H9 (cell line): ENCODE measurements around the gene CCDC82. TPM values are rescaled to one million over a fixed set of nuclear protein-coding genes. Genes with fewer than 3 reads are reported as not detected.

Experiments
- DNase-seq: peaks from one replicate; pipeline ENCODE4 v3.0.0-alpha.2; 2017
- H2AFZ ChIP-seq: one replicate; pipeline ENCODE4 v1.6.1; 2013; ENCODE audit warnings: mild to moderate bottlenecking, low read length, control low read depth, moderate library complexity
- H2AK5ac ChIP-seq: 2 replicates; pipeline ENCODE4 v1.6.1; 2013; ENCODE audit warnings: low read length, control low read depth, mixed read lengths; ENCODE audit not compliant: insufficient read length
- H2BK120ac ChIP-seq: one replicate; pipeline ENCODE4 v1.6.1; 2013; ENCODE audit warnings: low read depth, mild to moderate bottlenecking, low read length, control low read depth, inconsistent platforms; ENCODE audit not compliant: poor library complexity, severe bottlenecking
- H2BK12ac ChIP-seq: 2 replicates; pipeline ENCODE4 v1.6.1; 2013; ENCODE audit warnings: low read length, control low read depth, mixed read lengths, low read depth; ENCODE audit not compliant: insufficient read length
- H2BK15ac ChIP-seq: 2 replicates; pipeline ENCODE4 v1.6.1; 2013; ENCODE audit warnings: low read depth, low read length, control low read depth
- H2BK20ac ChIP-seq: one replicate; pipeline ENCODE4 v1.6.1; 2013; ENCODE audit warnings: low read depth, mild to moderate bottlenecking, low read length, control low read depth, inconsistent platforms; ENCODE audit not compliant: poor library complexity, severe bottlenecking
- H2BK5ac ChIP-seq: 2 replicates; pipeline ENCODE4 v1.6.1; 2013; ENCODE audit warnings: low read length, control low read depth, mixed read lengths; ENCODE audit not compliant: insufficient read length
- H3K14ac ChIP-seq: 2 replicates; pipeline ENCODE4 v1.6.1; 2013; ENCODE audit warnings: low read length, control low read depth; ENCODE audit not compliant: insufficient read depth
- H3K18ac ChIP-seq: 2 replicates; pipeline ENCODE4 v1.6.1; 2013; ENCODE audit warnings: low read depth, mild to moderate bottlenecking, mixed read lengths, low read length, control low read depth; ENCODE audit not compliant: insufficient read length
- H3K23ac ChIP-seq: 2 replicates; pipeline ENCODE4 v1.6.1; 2013; ENCODE audit warnings: low read length, control low read depth, mixed read lengths, low read depth; ENCODE audit not compliant: insufficient read length
- H3K23me2 ChIP-seq: 2 replicates; pipeline ENCODE4 v1.6.1; 2013; ENCODE audit warnings: low read depth, mild to moderate bottlenecking, mixed read lengths, low read length, control low read depth; ENCODE audit not compliant: insufficient read length, poor library complexity, severe bottlenecking
- H3K27ac ChIP-seq: 2 replicates; pipeline ENCODE4 v1.5.1; 2013; ENCODE audit warnings: low read length, control low read depth, mixed read lengths, low read depth; ENCODE audit not compliant: insufficient read length
- H3K27me3 ChIP-seq: 2 replicates; pipeline ENCODE4 v1.6.1; 2013; ENCODE audit warnings: low read length, control low read depth, inconsistent platforms; ENCODE audit not compliant: insufficient read depth
- H3K4ac ChIP-seq: 2 replicates; pipeline ENCODE4 v1.6.1; 2013; ENCODE audit warnings: low read depth, mild to moderate bottlenecking, control low read depth, inconsistent platforms, low read length, moderate library complexity
- H3K4me1 ChIP-seq: 2 replicates; pipeline ENCODE4 v1.6.1; 2013; ENCODE audit warnings: low read length, control low read depth, inconsistent platforms; ENCODE audit not compliant: insufficient read depth
- H3K4me2 ChIP-seq: 2 replicates; pipeline ENCODE4 v1.6.1; 2013; ENCODE audit warnings: low read length, control low read depth, mixed read lengths; ENCODE audit not compliant: insufficient read length, insufficient read depth
- H3K56ac ChIP-seq: 2 replicates; pipeline ENCODE4 v1.6.1; 2013; ENCODE audit warnings: low read depth, mild to moderate bottlenecking, mixed read lengths, low read length, control low read depth; ENCODE audit not compliant: insufficient read length
- H3K79me1 ChIP-seq: 2 replicates; pipeline ENCODE4 v1.6.1; 2013; ENCODE audit warnings: low read depth, mild to moderate bottlenecking, moderate library complexity, low read length, control low read depth, inconsistent platforms; ENCODE audit not compliant: insufficient read depth, poor library complexity, severe bottlenecking
- H3K79me2 ChIP-seq: 2 replicates; pipeline ENCODE4 v1.6.1; 2013; ENCODE audit warnings: low read length, control low read depth, inconsistent platforms; ENCODE audit not compliant: insufficient read depth
- H3K9ac ChIP-seq: 2 replicates; pipeline ENCODE4 v1.6.1; 2013; ENCODE audit warnings: low read length, control low read depth, mixed read lengths; ENCODE audit not compliant: insufficient read length; ENCODE audit errors: extremely low read depth
- H3K9me3 ChIP-seq: one replicate; pipeline ENCODE4 v1.6.1; 2013; ENCODE audit warnings: low read depth, low read length, inconsistent platforms; ENCODE audit not compliant: control insufficient read depth
- H3T11ph ChIP-seq: one replicate; pipeline ENCODE4 v1.6.1; 2013; ENCODE audit warnings: mild to moderate bottlenecking, low read length, control low read depth, inconsistent platforms
- H4K20me1 ChIP-seq: one replicate; pipeline ENCODE4 v1.6.1; 2013; ENCODE audit not compliant: control insufficient read depth, insufficient read length, insufficient read depth
- H4K5ac ChIP-seq: 2 replicates; pipeline ENCODE4 v1.6.1; 2013; ENCODE audit warnings: low read depth, mild to moderate bottlenecking, mixed read lengths, low read length, control low read depth; ENCODE audit not compliant: insufficient read length
- H4K8ac ChIP-seq: replicated peaks from 2 replicates; pipeline ENCODE4 v1.6.1; 2013; ENCODE audit warnings: low read length, control low read depth, mixed read lengths, low read depth; ENCODE audit not compliant: insufficient read length
- H4K91ac ChIP-seq: 2 replicates; pipeline ENCODE4 v1.6.1; 2013; ENCODE audit warnings: low read depth, mild to moderate bottlenecking, moderate library complexity, mixed read lengths, low read length, control low read depth; ENCODE audit not compliant: insufficient read length
- H3K27ac Mint-ChIP-seq, 3 experiments: 2 replicates in 2 of 3; 3 replicates in 1 of 3; pipeline ENCODE4 v1.8.0; 2020 to 2021; ENCODE audit warnings: mixed read lengths in 3 of 3, mild to moderate bottlenecking in 1 of 3, moderate library complexity in 1 of 3
- H3K27me3 Mint-ChIP-seq: 2 replicates; pipeline ENCODE4 v1.8.0; 2021; ENCODE audit warnings: low read depth, mild to moderate bottlenecking, moderate library complexity, mixed read lengths
- H3K36me3 Mint-ChIP-seq, 3 experiments: 2 replicates in 2 of 3; 3 replicates in 1 of 3; pipeline ENCODE4 v1.8.0; 2020 to 2021; ENCODE audit warnings: low read depth in 3 of 3, mixed read lengths in 3 of 3; ENCODE audit not compliant: insufficient read depth in 1 of 3
- H3K4me1 Mint-ChIP-seq, 2 experiments: 2 replicates each; pipeline ENCODE4 v1.8.0; 2020; ENCODE audit warnings: mixed read lengths in 2 of 2
- H3K4me3 Mint-ChIP-seq, 2 experiments: 2 replicates in 1 of 2; 3 replicates in 1 of 2; pipeline ENCODE4 v1.8.0; 2020 to 2021; ENCODE audit warnings: mild to moderate bottlenecking in 2 of 2, mixed read lengths in 2 of 2, moderate library complexity in 1 of 2
- H3K9me3 Mint-ChIP-seq, 2 experiments: 2 replicates in 1 of 2; 3 replicates in 1 of 2; pipeline ENCODE4 v1.8.0; 2020; ENCODE audit warnings: mild to moderate bottlenecking in 2 of 2, mixed read lengths in 2 of 2, moderate library complexity in 1 of 2
- CTCF ChIP-seq: fragments of 200-600 bp; sonication (generic); conservative IDR thresholded peaks from 3 replicates; pipeline ENCODE4 v1.8.0; 2021; ENCODE audit warnings: antibody characterized with exemption, mild to moderate bottlenecking
- WGBS: extraction: QIAGEN DNeasy Blood & Tissue Kit; methylation state at CpG from one replicate; pipeline ENCODE4 v1.1.7; 2013; ENCODE audit warnings: missing lambda C conversion rate, low lambda C conversion rate, mixed read lengths; ENCODE audit not compliant: insufficient read length; ENCODE audit errors: extremely low coverage; 5-methylcytosine and 5-hydroxymethylcytosine counted together
- total RNA-seq: library from RNA; stranded (reverse); gene quantifications from 2 replicates; pipeline ENCODE4 v1.2.1, GENCODE V29; 2021

CCDC82 gene
- total RNA-seq, 1 experiment from 2014 or later: 17.4 TPM

GRCh38 chr11:96334219-96334618, 55.5 kb downstream of the CCDC82 start:
- H4K20me1 ChIP-seq: no peaks in the 10 kb centered on the region
- H3K23ac ChIP-seq: no peak overlapping the region
- H4K91ac ChIP-seq: no peak overlapping the region
- no peak overlapping the region; a peak in 2 of 7 replicates for H3K27ac Mint-ChIP-seq
- H3K9me3 Mint-ChIP-seq: no peaks in the 10 kb centered on the region
- no peak overlapping the region for H2AFZ ChIP-seq
- H2BK20ac ChIP-seq: no peak overlapping the region
- no peak overlapping the region for H2BK15ac ChIP-seq
- no peaks in the 10 kb centered on the region for H3K9me3 ChIP-seq
- no peak overlapping the region for H3K9ac ChIP-seq
- H3K36me3 Mint-ChIP-seq: no peaks in the 10 kb centered on the region
- H3K14ac ChIP-seq: no peak overlapping the region
- H2BK5ac ChIP-seq: no peak overlapping the region
- no peak overlapping the region for H4K8ac ChIP-seq
- no peaks in the 10 kb centered on the region for H3K79me1 ChIP-seq
- H3K4ac ChIP-seq: no peak overlapping the region
- no peak for DNase-seq
- no peak overlapping the region for H3K18ac ChIP-seq
- H4K5ac ChIP-seq: no peak overlapping the region
- no peaks in the 10 kb centered on the region for H3K23me2 ChIP-seq
- H2AK5ac ChIP-seq: no peak overlapping the region
- no peak overlapping the region for H3K56ac ChIP-seq
- no peak overlapping the region for H3K4me2 ChIP-seq
- WGBS: no CpG with 5 or more reads among the region's 4 CpGs
- peaks cover 3% of the 10 kb centered on the region; the same call in 1 of the 2 replicates for H3K79me2 ChIP-seq
- H2BK12ac ChIP-seq: no peak overlapping the region
- H3K4me1 ChIP-seq: peaks cover 17% of the 10 kb centered on the region
- no peak overlapping the region for H3T11ph ChIP-seq
- peaks cover 73 to 83% of the 10 kb centered on the region in 2 experiments for H3K4me1 Mint-ChIP-seq
- no peaks in the 10 kb centered on the region for H3K27me3 ChIP-seq
- H3K27ac ChIP-seq: no peak overlapping the region
- no peaks in the 10 kb centered on the region for H3K27me3 Mint-ChIP-seq
- no peak for TF ChIP-seq CTCF
- no peak overlapping the region for H2BK120ac ChIP-seq
- H3K4me3 Mint-ChIP-seq: no peak overlapping the region
